Trophoblast cell (in vitro differentiated cells and primary cell): Measurements from ENCODE around the gene CNTFR.

Experiments
- DNase-seq, 2 donors: peaks; one replicate each; pipeline ENCODE4 v3.0.0-alpha.2; 2016
- H2AFZ ChIP-seq: 2 replicates; pipeline ENCODE4 v1.6.1; 2013; ENCODE audit warnings: low read length, moderate library complexity, mild to moderate bottlenecking; ENCODE audit not compliant: insufficient read depth, poor library complexity
- H2AK5ac ChIP-seq: 2 replicates; pipeline ENCODE4 v1.6.1; 2013; ENCODE audit warnings: mild to moderate bottlenecking, low read length
- H2BK120ac ChIP-seq: 2 replicates; pipeline ENCODE4 v1.6.1; 2013; ENCODE audit warnings: low read length, mild to moderate bottlenecking, moderate library complexity; ENCODE audit not compliant: insufficient read depth, poor library complexity
- H2BK12ac ChIP-seq: 2 replicates; pipeline ENCODE4 v1.6.1; 2013; ENCODE audit warnings: mild to moderate bottlenecking, low read length, moderate library complexity
- H2BK5ac ChIP-seq: 2 replicates; pipeline ENCODE4 v1.6.1; 2013; ENCODE audit warnings: low read length, low read depth, moderate library complexity, mild to moderate bottlenecking; ENCODE audit not compliant: poor library complexity
- H3K14ac ChIP-seq: 2 replicates; pipeline ENCODE4 v1.6.1; 2013; ENCODE audit warnings: mild to moderate bottlenecking, low read length
- H3K18ac ChIP-seq: 2 replicates; pipeline ENCODE4 v1.6.1; 2013; ENCODE audit warnings: mild to moderate bottlenecking, low read length
- H3K23ac ChIP-seq: 2 replicates; pipeline ENCODE4 v1.6.1; 2013; ENCODE audit warnings: low read length
- H3K27ac ChIP-seq: 2 replicates; pipeline ENCODE4 v1.5.1; 2013; ENCODE audit warnings: low read depth, mild to moderate bottlenecking, inconsistent platforms, low read length, moderate library complexity
- H3K27me3 ChIP-seq: 2 replicates; pipeline ENCODE4 v1.6.1; 2013; ENCODE audit warnings: inconsistent platforms, mild to moderate bottlenecking, low read length, moderate library complexity; ENCODE audit not compliant: insufficient read depth
- H3K36me3 ChIP-seq, 2 experiments: 1 replicate in 1 of 2; 2 replicates in 1 of 2; pipeline ENCODE4 v1.6.1; 2013; ENCODE audit warnings: low read length in 2 of 2, mild to moderate bottlenecking in 2 of 2, moderate library complexity in 1 of 2; ENCODE audit not compliant: insufficient read depth in 2 of 2, control insufficient read depth in 1 of 2
- H3K4ac ChIP-seq: 2 replicates; pipeline ENCODE4 v1.6.1; 2013; ENCODE audit warnings: low read depth, mild to moderate bottlenecking, low read length, moderate library complexity
- H3K4me1 ChIP-seq, 2 experiments: 1 replicate in 1 of 2; 2 replicates in 1 of 2; pipeline ENCODE4 v1.6.1; 2013; ENCODE audit warnings: low read length in 2 of 2, mild to moderate bottlenecking in 2 of 2, moderate library complexity in 1 of 2; ENCODE audit not compliant: insufficient read depth in 2 of 2, control insufficient read depth in 1 of 2
- H3K4me2 ChIP-seq: 2 replicates; pipeline ENCODE4 v1.6.1; 2013; ENCODE audit warnings: inconsistent platforms, mild to moderate bottlenecking, low read length, moderate library complexity
- H3K4me3 ChIP-seq: 2 replicates; pipeline ENCODE4 v1.5.1; 2013; ENCODE audit warnings: mild to moderate bottlenecking, low read depth, low read length, inconsistent platforms
- H3K79me1 ChIP-seq: one replicate; pipeline ENCODE4 v1.6.1; 2013; ENCODE audit warnings: low read length
- H3K79me2 ChIP-seq: 2 replicates; pipeline ENCODE4 v1.6.1; 2013; ENCODE audit warnings: low read length, mild to moderate bottlenecking; ENCODE audit not compliant: control insufficient read depth, insufficient read depth, poor library complexity
- H3K9ac ChIP-seq: 2 replicates; pipeline ENCODE4 v1.6.1; 2013; ENCODE audit warnings: mild to moderate bottlenecking, low read length
- H3K9me3 ChIP-seq: 2 replicates; pipeline ENCODE4 v1.6.1; 2013; ENCODE audit warnings: low read depth, mild to moderate bottlenecking, control low read depth, inconsistent platforms, low read length; ENCODE audit not compliant: insufficient read depth
- H4K12ac ChIP-seq: 2 replicates; pipeline ENCODE4 v1.6.1; 2013; ENCODE audit warnings: low read depth, mild to moderate bottlenecking, low read length, moderate library complexity
- H4K8ac ChIP-seq: 2 replicates; pipeline ENCODE4 v1.6.1; 2013; ENCODE audit warnings: low read depth, mild to moderate bottlenecking, low read length, moderate library complexity
- H4K91ac ChIP-seq: one replicate; pipeline ENCODE4 v1.6.1; 2013; ENCODE audit warnings: low read depth, mild to moderate bottlenecking, low read length, moderate library complexity
- WGBS: extraction: QIAGEN DNeasy Blood & Tissue Kit; methylation state at CpG from one replicate; pipeline ENCODE4 v1.1.7; 2013; ENCODE audit warnings: missing lambda C conversion rate; ENCODE audit not compliant: insufficient read length, insufficient coverage; ENCODE audit errors: extremely low coverage; 5-methylcytosine and 5-hydroxymethylcytosine counted together

The CNTFR gene

DNA sequence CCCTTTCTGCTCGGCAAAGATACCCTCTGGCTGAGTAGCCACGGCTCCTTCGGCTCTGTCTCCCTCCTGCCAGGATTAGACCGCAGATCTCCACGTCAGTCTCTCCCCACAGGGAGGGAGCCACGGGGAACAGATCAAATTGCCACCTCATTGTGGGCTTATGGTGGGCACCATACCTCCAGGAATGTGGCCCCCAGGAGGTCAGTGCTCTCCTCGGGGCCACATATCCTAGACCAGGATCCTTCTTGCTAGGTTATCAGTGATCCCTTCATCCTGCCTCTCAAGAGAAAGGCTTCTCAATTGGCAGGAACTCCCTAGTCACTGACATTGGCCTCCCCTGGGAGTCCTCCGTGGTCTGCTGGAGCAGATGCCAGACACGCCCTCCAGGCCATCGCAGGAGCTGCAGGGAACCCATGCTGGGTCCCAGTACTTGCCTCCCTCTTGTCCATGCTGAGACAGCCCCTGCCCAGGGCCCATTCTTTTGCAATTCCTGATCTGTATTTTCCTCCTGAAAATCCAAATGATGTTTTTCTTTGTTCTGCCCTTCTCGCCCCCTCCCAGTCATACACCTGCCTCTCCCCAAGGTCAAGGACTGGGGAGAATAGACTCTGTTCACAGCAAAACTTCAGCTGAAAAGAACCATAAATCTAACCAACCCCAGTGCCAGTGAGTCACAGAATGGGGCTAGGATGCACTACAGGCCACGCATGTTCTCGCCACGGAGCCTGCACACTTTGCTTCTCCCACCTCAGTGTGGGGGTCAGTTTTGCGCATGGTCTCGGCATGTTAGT, 35.1 kb downstream of the CNTFR start:
- Histone ChIP-seq H3K18ac (no peak overlapping the region), H4K8ac (no peak overlapping the region), H3K4ac (no peak overlapping the region), H4K91ac (no peak overlapping the region), H2AFZ (no peak overlapping the region), H3K9me3 (peaks cover 6% of the 10 kb centered on the region), H3K79me1 (no peaks in the 10 kb centered on the region), H2BK12ac (no peak overlapping the region), H3K9ac (no peak overlapping the region), H3K4me1 (peaks cover 0 to 6% of the 10 kb centered on the region in 2 experiments), H4K12ac (no peak overlapping the region), H3K4me2 (no peak overlapping the region), H3K14ac (no peak overlapping the region), H3K23ac (no peak overlapping the region), H2BK120ac (no peak overlapping the region), H3K36me3 (no peaks in the 10 kb centered on the region), H2BK5ac (no peak overlapping the region), H3K79me2 (no peaks in the 10 kb centered on the region), H3K4me3 (no peak overlapping the region), H3K27ac (no peak overlapping the region), H2AK5ac (no peak overlapping the region), H3K27me3 (no peaks in the 10 kb centered on the region)
- no peak for DNase-seq
- no CpG with 5 or more reads among the region's 16 CpGs for WGBS

DNA sequence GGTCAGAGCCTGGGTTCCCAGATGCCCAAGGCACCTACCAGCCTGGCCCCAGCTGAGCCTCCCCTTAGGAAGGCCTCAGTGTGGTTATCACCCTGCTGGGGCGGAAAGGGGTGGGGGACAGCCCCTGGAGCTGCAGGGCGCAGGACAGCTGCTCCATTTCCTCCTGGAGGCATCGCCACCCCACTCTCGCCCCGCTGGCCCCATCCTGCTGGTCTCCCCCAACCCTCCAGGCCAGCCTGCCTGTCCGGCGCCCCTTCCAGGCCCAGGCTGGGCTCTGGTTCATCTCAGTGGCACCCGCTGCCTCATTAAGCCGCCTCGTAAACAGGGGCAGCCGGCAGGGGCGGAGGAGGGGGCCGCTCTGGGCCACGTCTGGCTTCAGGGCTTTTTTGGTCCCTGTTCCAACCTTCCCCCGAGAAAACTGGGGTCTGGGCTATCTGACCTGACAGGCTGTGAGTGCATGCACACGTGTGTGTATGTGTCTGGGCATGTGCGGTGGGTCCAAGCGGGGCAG, 36.0 kb downstream of the CNTFR start:
- Histone ChIP-seq H3K4me1 (peaks cover 0 to 6% of the 10 kb centered on the region in 2 experiments), H3K4me2 (no peak overlapping the region), H3K79me1 (no peaks in the 10 kb centered on the region), H3K4me3 (no peak overlapping the region), H2BK120ac (no peak overlapping the region), H2AFZ (no peak overlapping the region), H3K4ac (no peak overlapping the region), H2AK5ac (no peak overlapping the region), H3K27me3 (no peaks in the 10 kb centered on the region), H3K27ac (no peak overlapping the region), H4K91ac (no peak overlapping the region), H4K12ac (no peak overlapping the region), H2BK12ac (no peak overlapping the region), H3K9ac (no peak overlapping the region), H3K23ac (no peak overlapping the region), H3K79me2 (no peaks in the 10 kb centered on the region), H3K18ac (no peak overlapping the region), H4K8ac (no peak overlapping the region), H3K9me3 (peaks cover 6% of the 10 kb centered on the region), H3K36me3 (no peaks in the 10 kb centered on the region), H3K14ac (no peak overlapping the region), H2BK5ac (no peak overlapping the region)
- no peak for DNase-seq
- no CpG with 5 or more reads among the region's 18 CpGs for WGBS

GRCh38 chr9:34552986-34553385, 36.5 kb downstream of the CNTFR start:
- H2BK120ac ChIP-seq, result no peak overlapping the region
- no peak overlapping the region for H4K8ac ChIP-seq
- H3K79me1 ChIP-seq, result no peaks in the 10 kb centered on the region
- no peak overlapping the region for H3K14ac ChIP-seq
- H3K4me2 ChIP-seq, result no peak overlapping the region
- H3K23ac ChIP-seq, result no peak overlapping the region
- H3K4me1 ChIP-seq, result peaks cover 0 to 6% of the 10 kb centered on the region in 2 experiments
- H3K27me3 ChIP-seq, result no peaks in the 10 kb centered on the region
- WGBS, result no CpG with 5 or more reads among the region's 2 CpGs
- no peak overlapping the region for H2BK5ac ChIP-seq
- no peak overlapping the region for H3K27ac ChIP-seq
- no peak overlapping the region for H2AFZ ChIP-seq
- H3K18ac ChIP-seq, result no peak overlapping the region
- no peak overlapping the region for H4K91ac ChIP-seq
- peaks cover 6% of the 10 kb centered on the region for H3K9me3 ChIP-seq
- H4K12ac ChIP-seq, result no peak overlapping the region
- H3K36me3 ChIP-seq, result no peaks in the 10 kb centered on the region
- H3K9ac ChIP-seq, result no peak overlapping the region
- no peak for DNase-seq
- H3K4me3 ChIP-seq, result no peak overlapping the region
- H2BK12ac ChIP-seq, result no peak overlapping the region
- H2AK5ac ChIP-seq, result no peak overlapping the region
- no peak overlapping the region for H3K4ac ChIP-seq
- no peaks in the 10 kb centered on the region for H3K79me2 ChIP-seq

DNA sequence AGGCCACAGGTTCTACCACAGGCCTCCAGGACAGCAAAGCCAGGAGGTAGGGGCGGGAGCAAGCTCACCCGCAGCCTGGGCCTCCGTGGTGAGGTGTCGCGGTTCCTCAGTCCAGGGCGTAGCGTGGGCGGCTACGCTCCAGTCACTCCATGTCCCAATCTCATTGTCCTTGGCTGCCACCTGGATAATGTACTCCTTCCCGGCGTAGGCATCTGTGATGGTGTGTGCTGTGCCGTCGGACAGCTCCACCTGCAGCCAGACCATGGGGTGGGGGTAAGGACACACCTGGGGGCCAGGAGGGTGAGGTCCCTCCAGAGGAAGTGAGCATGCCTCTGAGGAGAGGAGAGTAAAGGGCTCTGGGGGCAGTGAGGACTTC, 36.9 kb downstream of the CNTFR start:
- Histone ChIP-seq H3K79me1 (no peaks in the 10 kb centered on the region), H4K8ac (no peak overlapping the region), H3K14ac (no peak overlapping the region), H3K9ac (no peak overlapping the region), H3K27me3 (no peaks in the 10 kb centered on the region), H3K23ac (no peak overlapping the region), H4K91ac (no peak overlapping the region), H3K9me3 (peaks cover 6% of the 10 kb centered on the region), H2BK120ac (no peak overlapping the region), H3K36me3 (no peaks in the 10 kb centered on the region), H2BK12ac (no peak overlapping the region), H3K4me2 (no peak overlapping the region), H2BK5ac (no peak overlapping the region), H3K4me1 (peaks cover 0 to 6% of the 10 kb centered on the region in 2 experiments), H2AFZ (no peak overlapping the region), H3K4ac (no peak overlapping the region), H3K27ac (no peak overlapping the region), H2AK5ac (no peak overlapping the region), H3K79me2 (no peaks in the 10 kb centered on the region), H4K12ac (no peak overlapping the region), H3K4me3 (no peak overlapping the region), H3K18ac (no peak overlapping the region)
- no CpG with 5 or more reads among the region's 13 CpGs for WGBS
- no peak for DNase-seq
